ENCODE measurements around the gene NTRK2.

Gene NTRK2

DNA sequence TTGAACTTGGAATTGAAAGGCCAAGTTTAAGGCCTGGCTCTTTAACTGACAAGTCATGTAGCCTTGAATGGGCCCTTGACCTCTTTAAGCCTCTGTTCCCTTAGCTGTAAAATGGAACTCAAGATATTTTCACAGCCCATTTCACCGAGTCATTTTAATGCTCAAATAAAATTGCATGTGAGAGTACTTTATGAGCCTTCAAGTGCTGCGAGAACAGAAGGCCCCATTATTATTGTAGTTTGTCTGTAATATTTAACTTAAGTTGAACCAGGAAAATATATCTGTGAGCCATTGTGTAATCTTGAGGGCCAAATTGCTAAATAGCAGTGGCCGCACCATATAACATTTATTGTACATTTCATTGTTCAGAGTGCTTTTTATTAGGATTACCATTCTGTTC lies 249.9 kb downstream of the NTRK2 start:
- TF ChIP-seq, protein P1, sequence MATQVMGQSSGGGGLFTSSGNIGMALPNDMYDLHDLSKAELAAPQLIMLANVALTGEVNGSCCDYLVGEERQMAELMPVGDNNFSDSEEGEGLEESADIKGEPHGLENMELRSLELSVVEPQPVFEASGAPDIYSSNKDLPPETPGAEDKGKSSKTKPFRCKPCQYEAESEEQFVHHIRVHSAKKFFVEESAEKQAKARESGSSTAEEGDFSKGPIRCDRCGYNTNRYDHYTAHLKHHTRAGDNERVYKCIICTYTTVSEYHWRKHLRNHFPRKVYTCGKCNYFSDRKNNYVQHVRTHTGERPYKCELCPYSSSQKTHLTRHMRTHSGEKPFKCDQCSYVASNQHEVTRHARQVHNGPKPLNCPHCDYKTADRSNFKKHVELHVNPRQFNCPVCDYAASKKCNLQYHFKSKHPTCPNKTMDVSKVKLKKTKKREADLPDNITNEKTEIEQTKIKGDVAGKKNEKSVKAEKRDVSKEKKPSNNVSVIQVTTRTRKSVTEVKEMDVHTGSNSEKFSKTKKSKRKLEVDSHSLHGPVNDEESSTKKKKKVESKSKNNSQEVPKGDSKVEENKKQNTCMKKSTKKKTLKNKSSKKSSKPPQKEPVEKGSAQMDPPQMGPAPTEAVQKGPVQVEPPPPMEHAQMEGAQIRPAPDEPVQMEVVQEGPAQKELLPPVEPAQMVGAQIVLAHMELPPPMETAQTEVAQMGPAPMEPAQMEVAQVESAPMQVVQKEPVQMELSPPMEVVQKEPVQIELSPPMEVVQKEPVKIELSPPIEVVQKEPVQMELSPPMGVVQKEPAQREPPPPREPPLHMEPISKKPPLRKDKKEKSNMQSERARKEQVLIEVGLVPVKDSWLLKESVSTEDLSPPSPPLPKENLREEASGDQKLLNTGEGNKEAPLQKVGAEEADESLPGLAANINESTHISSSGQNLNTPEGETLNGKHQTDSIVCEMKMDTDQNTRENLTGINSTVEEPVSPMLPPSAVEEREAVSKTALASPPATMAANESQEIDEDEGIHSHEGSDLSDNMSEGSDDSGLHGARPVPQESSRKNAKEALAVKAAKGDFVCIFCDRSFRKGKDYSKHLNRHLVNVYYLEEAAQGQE (IDR thresholded peaks at IDR 0.05; ENCODE audit: insufficient read depth in 1 of 2, low read depth in 2 of 2, low read length in 2 of 2), result no peak
- no peak for TF ChIP-seq POLR2AphosphoS5 (IDR thresholded peaks at IDR 0.05; ENCODE audit: low read depth, low read length)
- TF ChIP-seq FOXP2 (optimal IDR thresholded peaks at IDR 0.05; ENCODE audit: borderline replicate concordance, extremely low read depth, extremely low read length, insufficient read depth), result no peak
- no peak for TF ChIP-seq SIN3A (IDR thresholded peaks at IDR 0.05; ENCODE audit: borderline replicate concordance, insufficient read depth, low read length)
- TF ChIP-seq TAF1 (IDR thresholded peaks at IDR 0.05; ENCODE audit: borderline replicate concordance, insufficient read depth, low read length), result no peak

DNA sequence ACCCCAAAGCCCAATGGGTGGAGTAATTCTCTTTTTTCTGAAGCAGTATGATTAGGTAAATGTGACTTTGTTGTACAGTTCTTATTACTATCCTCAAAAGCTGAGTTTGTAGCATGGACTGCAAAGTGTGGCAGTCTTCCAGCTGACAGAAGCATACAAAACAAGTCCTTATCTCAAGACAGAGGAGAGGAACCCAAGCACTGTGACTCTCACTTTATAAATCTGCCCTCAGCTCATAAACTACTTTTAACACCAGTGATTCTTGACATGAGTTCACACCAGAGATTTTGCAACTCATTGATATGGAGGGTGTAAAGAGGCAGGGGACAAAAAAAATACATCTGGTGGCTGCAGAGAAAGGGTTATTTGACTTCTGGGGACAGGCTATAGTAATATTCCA lies 251.6 kb downstream of the NTRK2 start:
- TF ChIP-seq POLR2AphosphoS5 (IDR thresholded peaks at IDR 0.05; ENCODE audit: low read depth, low read length) (no peak), FOXP2 (optimal IDR thresholded peaks at IDR 0.05; ENCODE audit: borderline replicate concordance, extremely low read depth, extremely low read length, insufficient read depth) (no peak), SIN3A (IDR thresholded peaks at IDR 0.05; ENCODE audit: borderline replicate concordance, insufficient read depth, low read length) (no peak), TAF1 (IDR thresholded peaks at IDR 0.05; ENCODE audit: borderline replicate concordance, insufficient read depth, low read length) (no peak)
- TF ChIP-seq, protein P1 (IDR thresholded peaks at IDR 0.05; ENCODE audit: insufficient read depth in 1 of 2, low read depth in 2 of 2, low read length in 2 of 2), result no peak

DNA sequence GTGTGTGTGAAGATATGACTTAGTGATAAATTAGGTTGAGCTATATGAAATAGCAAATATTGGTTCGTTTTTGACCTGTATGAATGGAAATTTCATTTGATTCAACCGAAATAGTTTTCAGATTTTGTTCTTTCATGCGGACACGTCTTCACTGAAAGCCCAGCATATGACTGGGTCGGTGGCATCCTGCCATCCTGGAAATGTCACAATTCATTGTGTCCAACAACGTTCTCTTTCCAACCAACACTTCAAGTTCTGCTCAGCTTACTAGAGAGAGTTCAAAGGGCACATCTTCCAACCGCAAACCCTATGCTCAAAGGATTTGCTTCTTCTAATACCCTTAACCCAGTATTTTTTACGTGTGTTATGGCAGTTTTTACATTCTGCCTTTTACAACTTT lies 252.5 kb downstream of the NTRK2 start:
- TF ChIP-seq, protein P1 (IDR thresholded peaks at IDR 0.05; ENCODE audit: insufficient read depth in 1 of 2, low read depth in 2 of 2, low read length in 2 of 2), result no peak
- TF ChIP-seq SIN3A (IDR thresholded peaks at IDR 0.05; ENCODE audit: borderline replicate concordance, insufficient read depth, low read length), result no peak
- no peak for TF ChIP-seq POLR2AphosphoS5 (IDR thresholded peaks at IDR 0.05; ENCODE audit: low read depth, low read length)
- no peak for TF ChIP-seq FOXP2 (optimal IDR thresholded peaks at IDR 0.05; ENCODE audit: borderline replicate concordance, extremely low read depth, extremely low read length, insufficient read depth)
- TF ChIP-seq TAF1 (IDR thresholded peaks at IDR 0.05; ENCODE audit: borderline replicate concordance, insufficient read depth, low read length), result no peak

DNA sequence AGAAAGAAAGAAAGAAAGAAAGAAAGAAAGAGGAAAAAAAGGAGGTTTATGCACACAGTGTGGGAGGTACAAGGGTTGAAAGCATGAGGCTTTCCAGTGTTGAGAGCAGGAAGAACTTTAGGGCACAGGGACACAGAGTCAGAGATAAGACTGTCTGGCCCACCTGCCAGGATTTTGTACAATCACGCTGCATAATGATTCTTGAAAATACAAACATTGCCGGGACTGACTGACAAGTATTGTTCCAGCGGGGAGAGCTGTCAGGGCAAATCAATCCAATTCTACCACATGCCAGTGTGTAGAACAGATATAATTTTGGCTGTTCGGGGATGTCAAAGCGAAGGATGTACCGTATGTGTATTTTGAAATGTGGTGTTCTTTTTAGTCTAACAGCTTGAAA lies 254.7 kb downstream of the NTRK2 start:
- TF ChIP-seq, protein P1 (IDR thresholded peaks at IDR 0.05; ENCODE audit: insufficient read depth in 1 of 2, low read depth in 2 of 2, low read length in 2 of 2), result no peak
- no peak for TF ChIP-seq TAF1 (IDR thresholded peaks at IDR 0.05; ENCODE audit: borderline replicate concordance, insufficient read depth, low read length)

DNA sequence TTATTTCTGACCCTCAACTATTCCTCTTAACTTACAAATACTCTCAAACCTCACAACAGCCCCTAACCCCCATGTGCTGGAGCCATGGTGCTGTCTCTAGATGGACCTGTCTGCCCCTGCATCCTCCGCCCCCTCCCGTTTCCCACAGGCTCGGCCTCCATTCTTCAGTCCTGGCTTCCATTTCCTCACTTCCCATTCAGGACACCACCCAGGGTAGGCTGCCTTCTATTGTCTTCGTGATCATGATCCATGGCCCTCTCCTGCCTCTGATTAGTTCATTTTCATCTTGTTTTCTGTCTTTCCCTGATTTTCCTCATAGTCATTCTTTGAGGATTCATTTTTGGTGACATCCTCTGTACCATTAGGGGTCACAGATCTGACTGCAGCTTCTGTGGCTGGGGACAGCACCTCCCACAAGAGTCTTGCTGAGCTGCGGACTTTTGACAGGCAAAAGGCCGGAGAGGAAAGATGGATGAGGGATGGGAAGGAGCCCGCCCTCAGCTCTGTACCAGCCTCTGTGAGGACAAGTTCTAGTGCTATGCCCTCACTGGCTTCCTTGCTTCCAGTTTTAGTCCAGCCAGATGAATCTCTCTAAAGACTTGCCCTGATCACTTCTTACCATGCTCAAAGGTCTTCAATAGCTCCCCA lies 255.8 kb downstream of the NTRK2 start:
- TF ChIP-seq POLR2AphosphoS5 (IDR thresholded peaks at IDR 0.05; ENCODE audit: low read depth, low read length) (no peak), SIN3A (IDR thresholded peaks at IDR 0.05; ENCODE audit: borderline replicate concordance, insufficient read depth, low read length) (no peak)

All from PFSK-1 (cell line).